ENCODE data around the gene MSI2. TPM values are rescaled to one million over a fixed set of nuclear protein-coding genes. Genes with fewer than 3 reads are reported as not detected.

The MSI2 gene
- total RNA-seq, 2 donors from 2014 or later, result 88.3 to 114 TPM

GRCh38 chr17:57705921-57706695, 449.8 kb downstream of the MSI2 start:
- Histone ChIP-seq H3K9me3 (ENCODE audit: control insufficient read depth, low read length) (no peaks in the 10 kb centered on the region), H3K9ac (ENCODE audit: extremely low read depth, low read length, poor library complexity, severe bottlenecking) (no peak overlapping the region), H3K4me1 (ENCODE audit: control insufficient read depth, insufficient read depth, low read length) (peaks cover 3% of the 10 kb centered on the region), H3K27me3 (ENCODE audit: control insufficient read depth, insufficient read depth, low read length, poor library complexity, severe bottlenecking) (no peaks in the 10 kb centered on the region), H3K36me3 (ENCODE audit: control insufficient read depth, insufficient read depth, low read length) (no peaks in the 10 kb centered on the region), H3K27ac (ENCODE audit: low read depth, low read length) (no peak overlapping the region), H3K4me3 (ENCODE audit: low read length) (no peak overlapping the region)
- no peak for DNase-seq
- H3K4me1 Mint-ChIP-seq, result peaks cover 21% of the 10 kb centered on the region
- H3K9me3 Mint-ChIP-seq, result no peaks in the 10 kb centered on the region
- peaks cover 11% of the 10 kb centered on the region for H3K27me3 Mint-ChIP-seq (ENCODE audit: insufficient read depth)
- H3K4me3 Mint-ChIP-seq, result no peak overlapping the region
- no peak overlapping the region for H3K27ac Mint-ChIP-seq
- 86 to 88% methylated on average over 10 to 12 of the region's 12 CpGs for WGBS, 2 experiments (ENCODE audit: insufficient coverage in 1 of 2, insufficient read length in 1 of 2)
- TF ChIP-seq CTCF (conservative IDR thresholded peaks at IDR 0.05), result no peak
- H3K36me3 Mint-ChIP-seq (ENCODE audit: low read depth), result no peaks in the 10 kb centered on the region

GRCh38 chr17:57706761-57707160, 450.4 kb downstream of the MSI2 start:
- H3K9me3 Mint-ChIP-seq, result no peaks in the 10 kb centered on the region
- no peak for TF ChIP-seq CTCF (conservative IDR thresholded peaks at IDR 0.05)
- WGBS, 2 experiments (ENCODE audit: insufficient coverage in 1 of 2, insufficient read length in 1 of 2), result 89% methylated on average over 8 to 9 of the region's 9 CpGs

GRCh38 chr17:57707892-57708291, 451.6 kb downstream of the MSI2 start:
- peak overlapping the region; percentile 27 for H3K4me3 Mint-ChIP-seq

More at GRCh38 chr17:57706761-57707160, 450.4 kb downstream of the MSI2 start:
- peaks cover 16% of the 10 kb centered on the region for H3K27me3 Mint-ChIP-seq (ENCODE audit: insufficient read depth)
- no peaks in the 10 kb centered on the region for H3K27me3 ChIP-seq (ENCODE audit: control insufficient read depth, insufficient read depth, low read length, poor library complexity, severe bottlenecking)
- no peak overlapping the region for H3K27ac ChIP-seq (ENCODE audit: low read depth, low read length)
- no peak for DNase-seq
- no peaks in the 10 kb centered on the region for H3K36me3 Mint-ChIP-seq (ENCODE audit: low read depth)
- H3K4me3 ChIP-seq (ENCODE audit: low read length), result no peak overlapping the region
- H3K4me3 Mint-ChIP-seq, result no peak overlapping the region
- no peak overlapping the region for H3K9ac ChIP-seq (ENCODE audit: extremely low read depth, low read length, poor library complexity, severe bottlenecking)
- H3K4me1 Mint-ChIP-seq, result peaks cover 21% of the 10 kb centered on the region
- peaks cover 3% of the 10 kb centered on the region for H3K4me1 ChIP-seq (ENCODE audit: control insufficient read depth, insufficient read depth, low read length)
- H3K9me3 ChIP-seq (ENCODE audit: control insufficient read depth, low read length), result no peaks in the 10 kb centered on the region
- no peaks in the 10 kb centered on the region for H3K36me3 ChIP-seq (ENCODE audit: control insufficient read depth, insufficient read depth, low read length)
- H3K27ac Mint-ChIP-seq, result no peak overlapping the region

More at GRCh38 chr17:57707892-57708291, 451.6 kb downstream of the MSI2 start:
- H3K36me3 ChIP-seq (ENCODE audit: control insufficient read depth, insufficient read depth, low read length), result no peaks in the 10 kb centered on the region
- no peak for TF ChIP-seq CTCF (conservative IDR thresholded peaks at IDR 0.05)
- WGBS, 2 experiments (ENCODE audit: insufficient coverage in 1 of 2, insufficient read length in 1 of 2), result 15% methylated on average over 5 to 6 of the region's 6 CpGs
- Mint-ChIP-seq H3K9me3 (no peaks in the 10 kb centered on the region), H3K4me1 (peaks cover 21% of the 10 kb centered on the region), H3K36me3 (ENCODE audit: low read depth) (no peaks in the 10 kb centered on the region), H3K27me3 (ENCODE audit: insufficient read depth) (peaks cover 24% of the 10 kb centered on the region), H3K27ac (no peak overlapping the region)
- H3K9me3 ChIP-seq (ENCODE audit: control insufficient read depth, low read length), result no peaks in the 10 kb centered on the region
- H3K4me1 ChIP-seq (ENCODE audit: control insufficient read depth, insufficient read depth, low read length), result peaks cover 3% of the 10 kb centered on the region
- peak; percentile 88 for DNase-seq
- H3K9ac ChIP-seq (ENCODE audit: extremely low read depth, low read length, poor library complexity, severe bottlenecking), result no peak overlapping the region
- H3K27ac ChIP-seq (ENCODE audit: low read depth, low read length), result peak overlapping the region; percentile 84
- no peak overlapping the region for H3K4me3 ChIP-seq (ENCODE audit: low read length)
- H3K27me3 ChIP-seq (ENCODE audit: control insufficient read depth, insufficient read depth, low read length, poor library complexity, severe bottlenecking), result peaks cover 7% of the 10 kb centered on the region

All from endodermal cell (in vitro differentiated cells).